GM21529 (cell line): ENCODE data around the gene ING1.
"Not testable (repeated sequence)": the region's sequence is repeated elsewhere in the genome, so short reads cannot be mapped to it uniquely, and the experiment has no call there.

ENCODE experiments used
- ATAC-seq: cut with Tn5 transposase; IDR thresholded peaks from one replicate; pipeline ENCODE4 v1.9.1; 2021; ENCODE audit not compliant: unreplicated experiment

ING1 gene

GRCh38 chr13:110714797-110715394 lies 1.4 kb downstream of the ING1 start:
- no peak for ATAC-seq

GRCh38 chr13:110715395-110716246 lies 2.1 kb downstream of the ING1 start:
- peak; percentile 59 for ATAC-seq

- ATAC-seq, result no peak
Observed at GRCh38 chr13:110716247-110716515, 2.7 kb downstream of the ING1 start.

DNA sequence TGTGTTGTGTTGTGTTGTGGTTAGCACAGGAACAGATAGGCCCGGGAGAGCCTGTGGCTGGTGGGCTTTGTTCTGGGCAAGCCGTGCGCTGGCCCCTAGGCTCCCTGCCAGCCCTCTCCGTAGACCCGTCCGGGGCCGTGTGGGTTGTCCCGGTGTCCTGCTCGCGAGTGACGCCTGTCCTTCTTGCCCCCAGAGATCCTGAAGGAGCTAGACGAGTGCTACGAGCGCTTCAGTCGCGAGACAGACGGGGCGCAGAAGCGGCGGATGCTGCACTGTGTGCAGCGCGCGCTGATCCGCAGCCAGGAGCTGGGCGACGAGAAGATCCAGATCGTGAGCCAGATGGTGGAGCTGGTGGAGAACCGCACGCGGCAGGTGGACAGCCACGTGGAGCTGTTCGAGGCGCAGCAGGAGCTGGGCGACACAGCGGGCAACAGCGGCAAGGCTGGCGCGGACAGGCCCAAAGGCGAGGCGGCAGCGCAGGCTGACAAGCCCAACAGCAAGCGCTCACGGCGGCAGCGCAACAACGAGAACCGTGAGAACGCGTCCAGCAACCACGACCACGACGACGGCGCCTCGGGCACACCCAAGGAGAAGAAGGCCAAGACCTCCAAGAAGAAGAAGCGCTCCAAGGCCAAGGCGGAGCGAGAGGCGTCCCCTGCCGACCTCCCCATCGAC lies 5.7 kb downstream of the ING1 start:
- ATAC-seq, result no peak

GRCh38 chr13:110722971-110723370 lies 9.5 kb downstream of the ING1 start:
- ATAC-seq, result no peak

- no peak for ATAC-seq
Observed at GRCh38 chr13:110723598-110723997, 10.1 kb downstream of the ING1 start.

- ATAC-seq, result not testable (repeated sequence)
Observed at GRCh38 chr13:110726153-110726552, 12.7 kb downstream of the ING1 start.

DNA sequence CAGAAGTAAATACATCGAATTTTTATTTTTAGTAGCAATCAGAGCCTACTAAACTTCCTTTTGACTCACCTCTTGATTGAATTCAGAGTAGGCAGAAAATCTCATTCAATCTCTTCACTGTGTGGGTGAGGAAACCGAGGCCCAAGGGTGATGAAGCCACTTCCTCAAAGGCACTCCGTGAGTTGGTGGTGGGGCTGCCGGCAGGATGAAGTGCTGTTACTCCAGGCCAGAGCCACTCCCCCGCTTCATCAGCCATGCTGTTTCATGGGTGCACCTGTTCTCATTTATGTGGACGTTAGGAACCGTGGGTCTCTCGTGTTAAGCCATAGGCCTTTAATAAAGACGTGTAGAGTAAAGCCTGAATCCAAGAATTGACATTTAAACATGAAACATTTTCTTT lies 13.2 kb downstream of the ING1 start:
- no peak for ATAC-seq

- ATAC-seq, result no peak
Observed at GRCh38 chr13:110731072-110731471, 17.6 kb downstream of the ING1 start.

- ATAC-seq, result no peak
Observed at GRCh38 chr13:110734561-110734960, 21.1 kb downstream of the ING1 start.

DNA sequence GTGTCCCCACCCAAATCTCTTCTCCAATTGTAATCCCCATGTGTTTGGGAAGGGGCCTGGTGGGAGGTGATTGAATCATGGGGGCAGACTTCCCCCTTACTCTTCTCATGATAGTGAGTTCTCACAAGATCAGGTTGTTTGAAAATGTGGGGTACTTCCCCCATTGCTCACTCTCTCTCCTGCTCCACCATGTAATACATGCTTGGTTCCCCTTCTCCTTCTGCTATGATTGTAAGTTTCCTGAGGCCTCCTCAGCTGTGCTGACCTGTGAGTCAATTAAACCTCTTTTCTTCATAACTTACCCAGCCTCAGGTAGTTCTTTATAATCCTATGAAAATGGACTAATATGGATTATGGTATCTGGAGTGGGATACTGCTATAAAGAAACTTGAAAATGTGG lies 24.1 kb downstream of the ING1 start:
- no peak for ATAC-seq

DNA sequence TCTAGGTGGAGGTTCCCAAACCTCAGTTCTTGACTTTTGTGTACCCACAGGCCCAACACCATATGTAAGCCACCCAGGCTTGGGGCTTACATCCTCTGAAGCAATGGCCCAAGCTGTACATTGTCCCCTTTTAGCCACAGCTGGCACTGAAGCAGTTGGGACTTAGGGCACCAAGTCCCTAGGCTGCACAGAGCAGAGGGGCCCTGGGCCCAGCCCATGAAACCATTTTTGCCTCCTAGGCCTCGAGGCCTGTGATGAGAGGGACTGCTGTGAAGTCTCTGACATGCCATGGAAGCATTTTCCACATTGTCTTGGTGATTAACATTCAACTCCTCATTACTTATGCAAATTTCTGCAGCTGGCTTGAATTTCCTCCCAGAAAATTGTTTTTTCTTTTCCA lies 30.2 kb downstream of the ING1 start:
- no peak for ATAC-seq

DNA sequence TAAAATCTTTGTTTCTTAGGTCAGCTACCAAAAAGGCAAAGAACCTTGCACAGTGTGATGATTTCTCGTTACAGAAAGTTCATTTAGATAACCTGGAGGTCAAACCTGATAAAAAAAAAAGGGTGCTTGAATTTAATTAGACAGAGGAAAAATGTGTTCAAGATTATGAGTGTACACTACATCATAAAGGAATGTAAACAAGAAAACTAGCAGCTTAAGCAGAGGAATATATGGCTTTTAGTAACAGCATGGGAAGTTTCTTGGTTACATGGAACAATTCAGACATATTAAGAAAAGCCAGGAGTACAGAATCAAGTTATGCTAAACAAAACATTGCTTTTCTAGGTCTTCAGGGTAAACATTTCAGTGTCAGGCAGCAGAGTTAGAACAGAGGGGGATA lies 32.9 kb downstream of the ING1 start:
- ATAC-seq, result no peak

DNA sequence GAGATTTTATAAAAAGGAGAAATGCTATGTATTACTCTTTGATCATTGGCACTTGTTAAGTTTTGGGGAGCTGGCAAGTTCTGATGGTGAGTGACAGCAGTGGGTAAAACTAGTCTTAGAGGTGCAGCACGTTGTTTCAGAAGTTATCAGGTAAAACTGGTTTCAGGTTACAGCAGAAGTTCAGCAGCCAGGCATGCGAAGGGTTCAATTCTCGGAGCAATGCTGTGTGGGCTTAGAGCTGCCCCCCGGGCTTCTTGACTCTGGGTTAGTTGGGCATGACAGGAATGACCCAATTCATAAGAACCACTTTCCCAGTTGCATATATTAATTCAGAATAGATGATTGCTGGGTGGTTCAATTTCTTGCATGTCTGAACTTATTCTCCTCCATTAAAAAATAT lies 34.8 kb downstream of the ING1 start:
- ATAC-seq, result no peak

DNA sequence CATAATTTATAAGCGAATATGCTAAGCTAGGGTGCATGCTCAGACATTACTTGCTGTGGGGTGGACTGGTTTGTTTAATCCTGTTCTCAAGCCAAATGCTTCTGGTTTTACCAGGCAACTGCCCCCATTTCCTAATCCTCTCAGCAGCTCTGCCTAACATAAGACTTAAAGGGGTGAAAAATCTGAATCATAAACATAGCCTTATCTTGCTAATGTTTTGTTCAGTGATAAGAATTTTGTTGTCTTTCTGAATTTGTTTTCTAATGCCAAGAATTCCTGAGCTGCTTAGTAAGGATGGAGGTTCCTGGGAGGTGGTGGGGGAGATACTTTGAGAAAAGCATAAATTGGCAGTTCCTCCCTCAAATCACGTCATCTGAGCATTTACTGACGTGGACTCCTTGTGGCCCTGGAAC lies 42.7 kb downstream of the ING1 start:
- ATAC-seq, result no peak

GRCh38 chr13:110757296-110757695 lies 43.8 kb downstream of the ING1 start:
- ATAC-seq, result no peak

DNA sequence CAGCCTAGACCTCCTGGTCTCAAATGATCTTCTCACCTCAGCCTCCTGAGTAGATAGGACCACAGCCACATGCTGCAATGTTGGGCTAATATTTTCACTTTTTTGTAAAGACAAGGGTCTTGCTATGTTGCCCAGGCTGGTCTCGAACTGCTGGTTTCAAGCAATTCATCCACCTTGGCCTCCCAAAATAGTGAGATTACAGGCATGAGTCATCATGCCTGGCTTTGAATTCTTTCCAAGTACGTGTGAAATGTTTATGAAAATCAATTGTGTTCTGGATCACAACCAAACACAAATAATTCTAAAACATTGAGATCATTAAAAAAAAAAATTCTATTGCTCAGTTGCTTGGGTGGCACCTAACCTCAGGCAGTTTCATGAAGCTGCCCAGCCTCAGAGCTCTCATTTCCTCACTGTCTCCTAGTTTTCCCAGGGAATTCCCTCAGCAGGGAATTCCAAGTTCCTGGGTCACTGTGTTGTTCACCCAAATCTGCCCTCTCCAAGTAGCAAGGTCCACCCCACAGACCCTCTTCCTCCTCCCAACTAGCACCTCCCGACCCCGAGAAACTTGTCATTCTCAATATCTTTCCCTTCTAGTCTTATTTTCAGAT lies 44.8 kb downstream of the ING1 start:
- ATAC-seq, result no peak

DNA sequence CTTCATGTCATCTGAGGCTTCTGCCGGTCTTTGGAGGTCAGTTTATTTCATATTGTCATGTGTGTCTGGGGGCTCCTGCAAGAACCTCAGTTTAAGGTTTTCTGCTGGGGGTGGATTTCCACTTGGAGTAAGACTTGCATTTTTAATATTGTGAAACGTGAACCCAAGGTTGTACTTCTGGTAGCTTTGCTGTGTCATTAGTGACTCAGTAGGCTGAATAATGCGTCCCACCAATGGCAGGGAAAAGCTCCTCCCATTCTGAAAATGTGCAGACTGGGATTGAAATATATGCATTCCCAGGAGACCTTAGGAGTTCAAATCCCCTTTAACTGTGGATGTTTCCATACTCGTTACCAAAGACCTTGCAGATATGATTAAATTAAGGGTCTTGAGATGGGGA lies 46.2 kb downstream of the ING1 start:
- no peak for ATAC-seq

GRCh38 chr13:110760611-110761010 lies 47.1 kb downstream of the ING1 start:
- ATAC-seq, result no peak

- ATAC-seq, result no peak
Observed at GRCh38 chr13:110766671-110767430, 53.4 kb downstream of the ING1 start.

GRCh38 chr13:110767476-110767875 lies 54.0 kb downstream of the ING1 start:
- no peak for ATAC-seq
